Mesenchymal stem cell (in vitro differentiated cells and primary cell): ENCODE results near the gene ALKBH2.
A peak's percentile ranks its signal among the peaks of the same experiment; 100 is the strongest.

ENCODE experiments used
- DNase-seq: peaks from one replicate; pipeline ENCODE4 v3.0.0-alpha.2; 2013
- H2AFZ ChIP-seq: one replicate; pipeline ENCODE4 v1.6.1; 2013; ENCODE audit warnings: low read depth, mild to moderate bottlenecking, control low read depth, inconsistent platforms, low read length, moderate library complexity
- H2AK5ac ChIP-seq: 2 replicates; pipeline ENCODE4 v1.6.1; 2013; ENCODE audit warnings: low read length, moderate library complexity, mild to moderate bottlenecking, inconsistent platforms; ENCODE audit not compliant: severe bottlenecking
- H2BK120ac ChIP-seq: one replicate; pipeline ENCODE4 v1.6.1; 2013; ENCODE audit warnings: low read depth, mild to moderate bottlenecking, inconsistent platforms, low read length, moderate library complexity
- H2BK12ac ChIP-seq, 2 experiments: one replicate each; pipeline ENCODE4 v1.6.1; 2013; ENCODE audit warnings: inconsistent platforms in 2 of 2, low read length in 2 of 2, mild to moderate bottlenecking in 2 of 2, moderate library complexity in 2 of 2, control low read depth in 1 of 2
- H2BK15ac ChIP-seq: one replicate; pipeline ENCODE4 v1.6.1; 2013; ENCODE audit warnings: mild to moderate bottlenecking, low read depth, inconsistent platforms; ENCODE audit not compliant: poor library complexity, severe bottlenecking
- H2BK5ac ChIP-seq: 2 replicates; pipeline ENCODE4 v1.6.1; 2013; ENCODE audit warnings: low read depth, mild to moderate bottlenecking, low read length, control low read depth, inconsistent platforms; ENCODE audit not compliant: poor library complexity, severe bottlenecking
- H3K14ac ChIP-seq, 2 experiments: one replicate each; pipeline ENCODE4 v1.6.1; 2013; ENCODE audit warnings: inconsistent platforms in 2 of 2, low read length in 2 of 2, control low read depth in 1 of 2, mild to moderate bottlenecking in 1 of 2, moderate library complexity in 1 of 2
- H3K18ac ChIP-seq, 2 experiments: one replicate each; pipeline ENCODE4 v1.6.1; 2013; ENCODE audit warnings: inconsistent platforms in 2 of 2, low read length in 2 of 2, control low read depth in 1 of 2, low read depth in 1 of 2, mild to moderate bottlenecking in 1 of 2
- H3K23ac ChIP-seq, 2 experiments: one replicate each; pipeline ENCODE4 v1.6.1; 2013; ENCODE audit warnings: inconsistent platforms in 2 of 2, low read length in 2 of 2, mild to moderate bottlenecking in 2 of 2, moderate library complexity in 2 of 2, control low read depth in 1 of 2
- H3K27ac ChIP-seq: 2 replicates; pipeline ENCODE4 v1.5.1; 2013; ENCODE audit warnings: mild to moderate bottlenecking, moderate library complexity, low read length, control low read depth, inconsistent platforms; ENCODE audit not compliant: poor library complexity, severe bottlenecking
- H3K27me3 ChIP-seq, 2 experiments: 2 replicates each; pipeline versions ENCODE4 v1.6.1 to v1.7.0; 2013; ENCODE audit warnings: low read length in 2 of 2, mild to moderate bottlenecking in 2 of 2, moderate library complexity in 2 of 2, control low read depth in 1 of 2, inconsistent platforms in 1 of 2; ENCODE audit not compliant: control insufficient read depth in 1 of 2, insufficient read depth in 1 of 2
- H3K36me3 ChIP-seq, 2 experiments: 2 replicates each; pipeline versions ENCODE4 v1.6.1 to v1.7.0; 2013; ENCODE audit warnings: low read length in 2 of 2, control low read depth in 1 of 2, inconsistent platforms in 1 of 2, low read depth in 1 of 2, mild to moderate bottlenecking in 1 of 2; ENCODE audit not compliant: insufficient read depth in 2 of 2, control insufficient read depth in 1 of 2
- H3K4ac ChIP-seq, 2 experiments: one replicate each; pipeline ENCODE4 v1.6.1; 2013; ENCODE audit warnings: inconsistent platforms in 2 of 2, low read length in 2 of 2, mild to moderate bottlenecking in 2 of 2, moderate library complexity in 2 of 2, control low read depth in 1 of 2, low read depth in 1 of 2
- H3K4me1 ChIP-seq: 2 replicates; pipeline ENCODE4 v1.6.1; 2013; ENCODE audit warnings: low read depth, low read length, control low read depth; ENCODE audit not compliant: control insufficient read depth, insufficient read depth
- H3K4me2 ChIP-seq: 2 replicates; pipeline ENCODE4 v1.6.1; 2013; ENCODE audit warnings: low read length, mild to moderate bottlenecking, inconsistent platforms; ENCODE audit not compliant: poor library complexity, severe bottlenecking
- H3K4me3 ChIP-seq, 2 experiments: 2 replicates each; pipeline versions ENCODE4 v1.5.1 to v1.7.0; 2013; ENCODE audit warnings: low read length in 2 of 2, mild to moderate bottlenecking in 2 of 2, control low read depth in 1 of 2, low read depth in 1 of 2; ENCODE audit not compliant: insufficient read depth in 1 of 2
- H3K79me1 ChIP-seq: replicated peaks from 2 replicates; pipeline ENCODE4 v1.6.1; 2013; ENCODE audit warnings: mild to moderate bottlenecking, control low read depth, low read length, inconsistent platforms; ENCODE audit not compliant: poor library complexity, severe bottlenecking
- H3K9ac ChIP-seq: 2 replicates; pipeline ENCODE4 v1.7.0; 2013; ENCODE audit warnings: mild to moderate bottlenecking, low read length, moderate library complexity
- H3K9me3 ChIP-seq: 2 replicates; pipeline ENCODE4 v1.7.0; 2013; ENCODE audit warnings: mild to moderate bottlenecking, low read length; ENCODE audit not compliant: control insufficient read depth
- H4K8ac ChIP-seq: one replicate; pipeline ENCODE4 v1.6.1; 2013; ENCODE audit warnings: inconsistent platforms, mild to moderate bottlenecking, low read length, moderate library complexity
- H4K91ac ChIP-seq: one replicate; pipeline ENCODE4 v1.6.1; 2013; ENCODE audit warnings: mild to moderate bottlenecking, low read length, inconsistent platforms
- WGBS: methylation state at CpG from one replicate; pipeline ENCODE4 v1.1.7; 2013; ENCODE audit warnings: mixed read lengths; 5-methylcytosine and 5-hydroxymethylcytosine counted together

The ALKBH2 gene

DNA sequence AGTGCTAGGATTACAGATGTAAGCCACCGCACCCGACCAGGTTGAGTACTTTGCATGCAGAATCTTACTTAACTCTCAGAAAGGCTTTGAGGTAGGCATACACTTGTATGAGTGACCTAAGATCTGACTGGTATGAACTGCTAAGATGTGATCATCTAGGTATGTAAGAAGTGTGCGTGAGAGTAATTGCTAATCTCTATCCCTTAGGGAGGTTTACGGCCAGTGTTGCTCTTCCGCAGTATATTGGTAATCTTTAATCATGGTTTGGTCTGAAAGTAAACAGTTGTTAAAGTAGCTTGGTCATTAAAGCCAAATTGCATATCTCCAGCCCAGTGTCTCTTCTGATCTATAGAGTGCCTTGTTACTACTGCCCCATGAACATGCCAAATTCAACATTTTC is 11.9 kb upstream of the ALKBH2 start:
- no peak overlapping the region for H2BK120ac ChIP-seq
- H2BK15ac ChIP-seq = no peak overlapping the region
- H2BK12ac ChIP-seq = no peak overlapping the region
- peaks cover 57 to 73% of the 10 kb centered on the region in 2 experiments for H3K36me3 ChIP-seq
- no peak overlapping the region for H3K14ac ChIP-seq
- no peak for DNase-seq
- H3K9ac ChIP-seq = no peak overlapping the region
- no peak overlapping the region for H3K4ac ChIP-seq
- H3K18ac ChIP-seq = no peak overlapping the region
- no peak overlapping the region for H3K23ac ChIP-seq
- H2AFZ ChIP-seq = no peak overlapping the region
- H2AK5ac ChIP-seq = no peak overlapping the region
- H4K91ac ChIP-seq = no peak overlapping the region
- H4K8ac ChIP-seq = no peak overlapping the region
- H3K79me1 ChIP-seq = peaks cover 36% of the 10 kb centered on the region
- no peak overlapping the region for H3K4me3 ChIP-seq
- WGBS = 96% methylated on average over 4 of the region's 5 CpGs
- H3K9me3 ChIP-seq = no peaks in the 10 kb centered on the region
- no peaks in the 10 kb centered on the region for H3K27me3 ChIP-seq
- H2BK5ac ChIP-seq = no peak overlapping the region
- no peak overlapping the region for H3K4me2 ChIP-seq
- H3K27ac ChIP-seq = no peak overlapping the region
- no peaks in the 10 kb centered on the region for H3K4me1 ChIP-seq

DNA sequence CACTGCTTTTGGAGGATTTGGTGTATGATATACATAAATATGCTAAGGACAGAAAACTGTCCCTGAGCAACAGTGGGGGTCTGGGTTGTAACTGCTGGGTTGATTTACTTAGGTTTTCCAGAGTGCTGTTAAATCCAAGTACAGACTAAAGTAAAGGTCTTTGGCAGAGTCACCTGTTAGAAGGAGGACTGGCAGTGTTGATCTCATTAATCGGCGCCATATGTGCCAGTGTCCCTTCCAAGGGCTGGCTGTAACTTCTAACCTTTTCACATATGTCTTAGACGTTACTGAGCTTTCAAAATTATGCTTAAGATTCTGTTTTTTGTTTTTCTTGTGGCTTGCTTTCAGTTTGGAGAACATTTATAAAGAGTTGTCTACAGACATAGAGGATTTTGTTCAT is 9.2 kb upstream of the ALKBH2 start:
- Histone ChIP-seq H3K4me1 (peaks cover 2% of the 10 kb centered on the region), H2BK120ac (no peak overlapping the region), H3K4me3 (no peak overlapping the region), H3K23ac (no peak overlapping the region), H2AFZ (no peak overlapping the region), H2BK5ac (no peak overlapping the region), H3K36me3 (peaks cover 50 to 53% of the 10 kb centered on the region in 2 experiments), H2AK5ac (no peak overlapping the region), H3K4me2 (no peak overlapping the region), H2BK15ac (no peak overlapping the region), H3K4ac (no peak overlapping the region), H3K14ac (no peak overlapping the region), H4K8ac (no peak overlapping the region), H4K91ac (no peak overlapping the region), H3K9ac (peak overlapping the region; percentile 68), H2BK12ac (no peak overlapping the region), H3K27ac (no peak overlapping the region), H3K27me3 (no peaks in the 10 kb centered on the region), H3K79me1 (peaks cover 36% of the 10 kb centered on the region), H3K9me3 (no peaks in the 10 kb centered on the region), H3K18ac (no peak overlapping the region)
- no peak for DNase-seq
- 100% methylated on average over 3 of the region's 3 CpGs for WGBS

DNA sequence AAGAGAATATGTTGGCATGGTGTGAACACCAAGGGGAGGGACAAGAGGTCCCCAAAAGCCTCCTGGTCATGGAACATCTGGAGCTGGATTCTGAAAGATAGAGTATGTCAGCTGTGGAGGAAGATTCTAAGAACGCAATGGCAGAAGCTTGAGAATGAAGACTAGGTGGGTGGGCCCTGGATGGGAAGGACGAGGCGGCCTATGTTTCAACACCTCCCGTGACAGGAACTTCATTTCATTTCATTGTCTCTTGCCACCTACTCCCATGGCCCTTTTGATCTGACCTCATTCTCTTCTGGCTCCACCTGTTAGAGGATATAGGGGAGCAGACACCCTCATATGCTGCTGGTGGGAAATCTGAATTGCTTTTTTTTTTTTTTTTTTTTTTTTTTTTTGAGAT is 7.5 kb upstream of the ALKBH2 start:
- no peaks in the 10 kb centered on the region for H3K9me3 ChIP-seq
- no peak overlapping the region for H3K9ac ChIP-seq
- peaks cover 39 to 41% of the 10 kb centered on the region in 2 experiments for H3K36me3 ChIP-seq
- 100% methylated on average over 1 of the region's 4 CpGs for WGBS
- no peaks in the 10 kb centered on the region for H3K27me3 ChIP-seq
- H3K4ac ChIP-seq = no peak overlapping the region
- no peak overlapping the region for H4K8ac ChIP-seq
- H2AFZ ChIP-seq = no peak overlapping the region
- H3K79me1 ChIP-seq = peaks cover 29% of the 10 kb centered on the region
- H3K4me2 ChIP-seq = no peak overlapping the region
- no peak overlapping the region for H3K14ac ChIP-seq
- H3K4me3 ChIP-seq = no peak overlapping the region
- no peak overlapping the region for H3K27ac ChIP-seq
- no peak overlapping the region for H2BK5ac ChIP-seq
- H3K23ac ChIP-seq = no peak overlapping the region
- no peak overlapping the region for H2BK12ac ChIP-seq
- no peak overlapping the region for H2BK15ac ChIP-seq
- H3K4me1 ChIP-seq = peaks cover 7% of the 10 kb centered on the region
- no peak overlapping the region for H3K18ac ChIP-seq
- no peak overlapping the region for H4K91ac ChIP-seq
- no peak overlapping the region for H2BK120ac ChIP-seq
- DNase-seq = no peak
- H2AK5ac ChIP-seq = no peak overlapping the region

DNA sequence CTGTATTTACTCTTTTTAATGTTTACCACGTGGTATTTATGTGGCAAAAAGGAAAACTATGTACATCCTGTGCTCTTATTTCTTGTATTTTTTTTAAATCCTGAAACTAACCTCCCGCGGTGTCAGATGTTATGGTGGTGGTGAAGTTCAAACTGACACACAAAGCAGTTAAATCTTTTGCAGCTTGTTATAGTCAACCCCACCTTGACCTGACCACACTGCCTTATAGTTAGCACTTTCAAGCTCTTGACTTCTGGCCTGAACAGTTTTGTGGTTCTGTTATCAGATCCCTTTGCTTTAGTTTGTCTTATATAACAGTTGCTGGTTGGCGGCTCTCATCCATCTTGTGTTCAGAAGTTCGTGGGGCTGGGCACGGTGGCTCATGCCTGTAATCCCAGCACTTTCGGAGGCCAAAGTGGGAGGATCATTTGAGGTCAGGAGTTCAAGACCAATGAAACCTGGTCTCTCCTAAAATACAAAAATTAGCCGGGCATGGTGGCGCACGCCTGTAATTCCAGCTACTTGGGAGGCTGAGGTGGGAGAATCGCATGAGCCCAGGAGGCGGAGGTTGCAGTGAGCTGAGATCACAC is 6.3 kb upstream of the ALKBH2 start:
- Histone ChIP-seq H3K79me1 (peaks cover 25% of the 10 kb centered on the region), H2AFZ (no peak overlapping the region), H2BK12ac (no peak overlapping the region), H3K18ac (no peak overlapping the region), H3K23ac (no peak overlapping the region), H2AK5ac (no peak overlapping the region), H3K9me3 (no peaks in the 10 kb centered on the region), H3K4ac (no peak overlapping the region), H3K27ac (no peak overlapping the region), H3K4me3 (peak overlapping the region in 1 of 2 experiments; percentile 95), H3K9ac (peak overlapping the region; percentile 98), H4K8ac (no peak overlapping the region), H3K14ac (no peak overlapping the region), H2BK120ac (no peak overlapping the region), H3K4me2 (peak overlapping the region; percentile 45), H2BK15ac (no peak overlapping the region), H3K4me1 (peaks cover 7% of the 10 kb centered on the region), H4K91ac (no peak overlapping the region), H2BK5ac (no peak overlapping the region), H3K36me3 (peaks cover 29% of the 10 kb centered on the region in 2 experiments), H3K27me3 (no peaks in the 10 kb centered on the region)
- WGBS = 88% methylated on average over 11 of the region's 12 CpGs
- peak; percentile 33 for DNase-seq
